ENCODE measurements around the gene MALAT1. TPM values are rescaled to one million over a fixed set of nuclear protein-coding genes. Genes with fewer than 3 reads are reported as not detected.
A peak's percentile ranks its signal among the peaks of the same experiment; 100 is the strongest.

Gene MALAT1
- total and polyA plus RNA-seq, 2 of the 13 experiments (the other 11 are each of a cell fraction or from before 2014, with no cell fraction given) = 143 to 1,237 TPM

DNA sequence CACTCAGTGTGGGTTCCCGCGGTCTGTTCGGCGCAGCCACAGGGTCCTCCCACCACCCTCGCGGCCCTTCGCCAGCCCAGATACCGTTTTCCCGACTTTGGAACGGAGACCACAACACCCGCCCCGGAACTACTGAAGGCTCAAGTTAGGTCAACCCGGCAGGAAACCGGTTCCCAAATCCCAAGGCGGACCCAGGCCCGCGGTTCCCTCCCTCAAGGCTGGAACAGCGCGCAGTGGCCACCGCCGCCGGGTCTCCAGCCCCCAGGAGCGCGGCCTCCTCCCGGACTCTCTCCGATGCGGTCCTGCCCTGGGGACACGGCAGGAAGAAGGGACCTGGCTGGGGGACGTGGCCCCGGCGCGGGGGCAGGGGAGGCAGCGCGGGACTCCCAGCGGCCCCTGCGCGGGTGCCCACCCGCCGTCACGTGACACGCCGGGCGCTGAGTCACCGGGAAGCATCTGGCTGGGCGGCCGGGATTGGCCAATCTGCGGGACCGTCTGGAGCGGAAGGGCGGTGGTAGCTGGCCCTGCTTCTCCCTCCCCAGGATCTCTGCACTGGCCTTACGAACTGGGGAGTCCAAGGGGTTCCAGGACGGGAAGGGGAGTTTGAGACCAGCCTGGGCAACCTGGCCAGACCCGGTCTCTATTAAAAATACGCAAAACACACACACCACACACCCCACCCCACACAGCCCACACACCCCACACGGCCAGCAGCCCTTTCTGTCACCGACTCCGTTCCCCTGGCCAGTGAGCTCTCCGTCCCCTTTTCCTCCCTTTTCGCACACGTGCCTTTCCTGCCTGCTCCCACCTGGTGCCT lies 21.5 kb upstream of the MALAT1 start (continued):
- TF ChIP-seq, protein P1, sequence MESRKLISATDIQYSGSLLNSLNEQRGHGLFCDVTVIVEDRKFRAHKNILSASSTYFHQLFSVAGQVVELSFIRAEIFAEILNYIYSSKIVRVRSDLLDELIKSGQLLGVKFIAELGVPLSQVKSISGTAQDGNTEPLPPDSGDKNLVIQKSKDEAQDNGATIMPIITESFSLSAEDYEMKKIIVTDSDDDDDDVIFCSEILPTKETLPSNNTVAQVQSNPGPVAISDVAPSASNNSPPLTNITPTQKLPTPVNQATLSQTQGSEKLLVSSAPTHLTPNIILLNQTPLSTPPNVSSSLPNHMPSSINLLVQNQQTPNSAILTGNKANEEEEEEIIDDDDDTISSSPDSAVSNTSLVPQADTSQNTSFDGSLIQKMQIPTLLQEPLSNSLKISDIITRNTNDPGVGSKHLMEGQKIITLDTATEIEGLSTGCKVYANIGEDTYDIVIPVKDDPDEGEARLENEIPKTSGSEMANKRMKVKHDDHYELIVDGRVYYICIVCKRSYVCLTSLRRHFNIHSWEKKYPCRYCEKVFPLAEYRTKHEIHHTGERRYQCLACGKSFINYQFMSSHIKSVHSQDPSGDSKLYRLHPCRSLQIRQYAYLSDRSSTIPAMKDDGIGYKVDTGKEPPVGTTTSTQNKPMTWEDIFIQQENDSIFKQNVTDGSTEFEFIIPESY (CRISPR knock-in tag; IDR thresholded peaks at IDR 0.05) = no peak
- peak; percentile 27; the same call in 1 of the 2 replicates for TF ChIP-seq ZNF24 (IDR thresholded peaks at IDR 0.05)
- TF ChIP-seq ZNF589 (CRISPR knock-in tag; conservative IDR thresholded peaks at IDR 0.05) = peak; percentile 72; the same call in 1 of the 2 replicates
- TF ChIP-seq SOX5 (CRISPR knock-in tag; IDR thresholded peaks at IDR 0.05; ENCODE audit: borderline replicate concordance) = no peak
- TF ChIP-seq ZNF562 (CRISPR knock-in tag; IDR thresholded peaks at IDR 0.05; ENCODE audit: borderline replicate concordance) = no peak
- TF ChIP-seq MED13 (CRISPR knock-in tag; IDR thresholded peaks at IDR 0.05) = peak; percentile 75
- TF ChIP-seq ZNF230 (CRISPR knock-in tag; IDR thresholded peaks at IDR 0.05) = peak; percentile 35; the same call in 1 of the 2 replicates
- TF ChIP-seq RNF219 (CRISPR knock-in tag; IDR thresholded peaks at IDR 0.05) = no peak
- no peak for TF ChIP-seq GTF3A (CRISPR knock-in tag; conservative IDR thresholded peaks at IDR 0.05)
- no peak for TF ChIP-seq ZNF20 (CRISPR knock-in tag; IDR thresholded peaks at IDR 0.05)
- TF ChIP-seq ZNF225 (CRISPR knock-in tag; IDR thresholded peaks at IDR 0.05) = no peak
- TF ChIP-seq SNAPC2 (CRISPR knock-in tag; IDR thresholded peaks at IDR 0.05) = peak; percentile 52; the same call in 1 of the 2 replicates
- TF ChIP-seq ZNF766 (CRISPR knock-in tag; IDR thresholded peaks at IDR 0.05; ENCODE audit: borderline replicate concordance) = no peak
- TF ChIP-seq KDM6A (CRISPR knock-in tag; IDR thresholded peaks at IDR 0.05; ENCODE audit: low read depth) = no peak
- TF ChIP-seq HOXA7 (CRISPR knock-in tag; IDR thresholded peaks at IDR 0.05) = no peak
- TF ChIP-seq, protein P2, sequence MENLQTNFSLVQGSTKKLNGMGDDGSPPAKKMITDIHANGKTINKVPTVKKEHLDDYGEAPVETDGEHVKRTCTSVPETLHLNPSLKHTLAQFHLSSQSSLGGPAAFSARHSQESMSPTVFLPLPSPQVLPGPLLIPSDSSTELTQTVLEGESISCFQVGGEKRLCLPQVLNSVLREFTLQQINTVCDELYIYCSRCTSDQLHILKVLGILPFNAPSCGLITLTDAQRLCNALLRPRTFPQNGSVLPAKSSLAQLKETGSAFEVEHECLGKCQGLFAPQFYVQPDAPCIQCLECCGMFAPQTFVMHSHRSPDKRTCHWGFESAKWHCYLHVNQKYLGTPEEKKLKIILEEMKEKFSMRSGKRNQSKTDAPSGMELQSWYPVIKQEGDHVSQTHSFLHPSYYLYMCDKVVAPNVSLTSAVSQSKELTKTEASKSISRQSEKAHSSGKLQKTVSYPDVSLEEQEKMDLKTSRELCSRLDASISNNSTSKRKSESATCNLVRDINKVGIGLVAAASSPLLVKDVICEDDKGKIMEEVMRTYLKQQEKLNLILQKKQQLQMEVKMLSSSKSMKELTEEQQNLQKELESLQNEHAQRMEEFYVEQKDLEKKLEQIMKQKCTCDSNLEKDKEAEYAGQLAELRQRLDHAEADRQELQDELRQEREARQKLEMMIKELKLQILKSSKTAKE (CRISPR knock-in tag; IDR thresholded peaks at IDR 0.05; ENCODE audit: borderline replicate concordance) = peak; percentile 72
- TF ChIP-seq TFAP4 (IDR thresholded peaks at IDR 0.05; ENCODE audit: borderline replicate concordance, low read depth) = peak; percentile 66; the same call in 1 of the 2 replicates
- TF ChIP-seq, protein P3, sequence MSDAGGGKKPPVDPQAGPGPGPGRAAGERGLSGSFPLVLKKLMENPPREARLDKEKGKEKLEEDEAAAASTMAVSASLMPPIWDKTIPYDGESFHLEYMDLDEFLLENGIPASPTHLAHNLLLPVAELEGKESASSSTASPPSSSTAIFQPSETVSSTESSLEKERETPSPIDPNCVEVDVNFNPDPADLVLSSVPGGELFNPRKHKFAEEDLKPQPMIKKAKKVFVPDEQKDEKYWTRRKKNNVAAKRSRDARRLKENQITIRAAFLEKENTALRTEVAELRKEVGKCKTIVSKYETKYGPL (CRISPR knock-in tag; IDR thresholded peaks at IDR 0.05) = no peak

All from HepG2 (cell line).